Activated naive CD8-positive, alpha-beta T cell treated with anti-CD3 and anti-CD28 coated beads, Interleukin-2, amount 50 U/mL, for 24 hours (primary cell): ENCODE measurements around the gene MT1F.

Experiments
- ATAC-seq: fragments of 150-1000 bp; cut with Tn5 transposase; one replicate; pipeline ENCODE4 v1.10.0; 2021
- DNase-seq: peaks from one replicate; pipeline ENCODE4 v3.0.0; 2021
- H3K27ac Mint-ChIP-seq: one replicate; pipeline ENCODE4 v1.8.0; 2021; ENCODE audit warnings: mild to moderate bottlenecking, mixed read lengths
- H3K27me3 Mint-ChIP-seq: one replicate; pipeline ENCODE4 v1.8.0; 2021; ENCODE audit warnings: mixed read lengths
- H3K36me3 Mint-ChIP-seq: one replicate; pipeline ENCODE4 v1.8.0; 2021; ENCODE audit warnings: low read depth, mixed read lengths
- H3K4me1 Mint-ChIP-seq: one replicate; pipeline ENCODE4 v1.8.0; 2021; ENCODE audit warnings: mixed read lengths
- H3K4me3 Mint-ChIP-seq: one replicate; pipeline ENCODE4 v1.8.0; 2021; ENCODE audit warnings: mild to moderate bottlenecking, moderate library complexity, mixed read lengths
- H3K9me3 Mint-ChIP-seq: one replicate; pipeline ENCODE4 v1.8.0; 2021; ENCODE audit warnings: mixed read lengths

Gene MT1F

DNA sequence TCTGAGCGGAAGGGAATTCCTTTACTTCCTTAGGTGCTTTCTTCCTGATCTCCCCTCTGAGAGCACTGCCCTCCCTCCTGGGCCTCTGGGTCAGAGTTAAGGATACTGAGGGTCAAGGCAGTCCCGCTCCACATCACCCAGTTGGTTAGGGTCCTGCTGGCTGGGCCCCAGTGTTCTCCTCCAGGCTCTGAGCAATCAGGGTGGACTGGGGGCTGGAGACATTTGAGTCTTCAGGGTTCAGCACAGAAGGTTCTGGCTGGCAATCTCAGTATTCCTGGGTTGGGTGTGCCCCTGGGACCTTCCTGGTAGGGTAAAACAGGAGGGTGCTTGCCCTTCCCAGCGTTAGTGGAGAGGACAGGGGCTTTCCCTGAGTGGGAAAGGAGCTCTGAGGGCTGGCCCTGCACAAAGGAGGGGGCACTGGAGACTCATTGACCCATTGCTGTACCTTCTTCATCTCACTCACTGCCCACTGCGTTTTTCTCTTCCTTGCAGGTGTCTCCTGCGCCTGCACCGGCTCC lies 24.9 kb upstream of the MT1F start:
- H3K27ac Mint-ChIP-seq, result no peak overlapping the region
- H3K27me3 Mint-ChIP-seq, result peaks cover 74% of the 10 kb centered on the region
- ATAC-seq, result no peak
- DNase-seq, result no peak
- H3K4me3 Mint-ChIP-seq, result peak overlapping the region; percentile 65
- no peaks in the 10 kb centered on the region for H3K36me3 Mint-ChIP-seq
- no peaks in the 10 kb centered on the region for H3K9me3 Mint-ChIP-seq
- peaks cover 24% of the 10 kb centered on the region for H3K4me1 Mint-ChIP-seq

DNA sequence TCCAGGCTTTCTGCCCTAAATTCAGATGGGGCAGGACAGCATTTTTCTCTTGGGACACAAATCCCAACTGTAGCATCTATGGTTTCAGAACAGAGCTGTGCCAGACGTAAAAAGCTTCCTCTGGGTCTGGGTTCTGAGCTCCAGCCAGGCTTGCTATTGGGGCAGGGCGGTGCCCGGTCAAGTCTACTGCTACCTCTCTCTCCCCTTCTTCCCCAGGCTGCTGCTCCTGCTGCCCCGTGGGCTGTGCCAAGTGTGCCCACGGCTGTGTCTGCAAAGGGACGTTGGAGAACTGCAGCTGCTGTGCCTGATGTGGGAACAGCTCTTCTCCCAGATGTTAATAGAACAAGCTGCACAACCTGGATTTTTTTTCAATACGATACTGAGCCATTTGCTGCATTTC lies 24.2 kb upstream of the MT1F start:
- H3K36me3 Mint-ChIP-seq, result no peaks in the 10 kb centered on the region
- DNase-seq (no peak), ATAC-seq (no peak)
- H3K4me1 Mint-ChIP-seq, result peaks cover 27% of the 10 kb centered on the region
- H3K27me3 Mint-ChIP-seq, result peaks cover 78% of the 10 kb centered on the region
- no peaks in the 10 kb centered on the region for H3K9me3 Mint-ChIP-seq
- no peak overlapping the region for H3K4me3 Mint-ChIP-seq
- H3K27ac Mint-ChIP-seq, result no peak overlapping the region

DNA sequence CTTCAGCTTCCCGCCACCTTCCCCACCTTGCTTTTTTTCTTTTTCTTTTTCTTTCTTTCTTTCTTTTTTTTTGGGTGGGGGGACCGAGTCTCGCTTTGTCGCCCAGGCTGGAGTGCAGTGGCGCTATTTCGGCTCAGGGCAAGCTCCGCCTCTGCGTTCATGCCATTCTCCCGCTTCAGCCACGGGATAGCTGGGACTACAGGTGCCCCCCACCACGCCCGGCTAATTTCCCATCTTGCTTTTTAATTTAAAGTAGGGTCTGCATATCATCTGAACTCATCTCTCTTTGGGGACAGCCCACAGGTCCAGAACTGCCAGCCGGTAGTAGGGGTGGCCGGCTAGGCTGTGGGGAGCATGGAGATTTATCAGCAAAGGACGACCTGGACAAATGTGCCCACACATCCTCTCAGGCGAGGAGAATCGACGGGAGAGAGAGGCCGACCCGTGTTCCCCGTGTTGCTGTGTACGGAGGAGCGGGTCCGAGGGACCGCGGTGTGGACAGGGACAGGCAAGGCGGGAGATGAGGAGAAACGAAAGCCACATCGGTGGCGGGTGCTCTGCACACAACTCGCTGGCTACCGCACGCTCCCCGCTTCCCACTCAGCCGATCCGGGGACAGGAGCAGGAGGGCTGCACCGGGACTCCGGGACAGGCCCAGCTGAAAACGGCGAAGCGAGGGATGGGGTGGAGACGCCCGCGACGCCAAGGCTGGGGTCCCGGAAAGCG lies 22.9 kb upstream of the MT1F start:
- H3K27ac Mint-ChIP-seq, result no peak overlapping the region
- H3K36me3 Mint-ChIP-seq, result no peaks in the 10 kb centered on the region
- no peak for ATAC-seq

DNA sequence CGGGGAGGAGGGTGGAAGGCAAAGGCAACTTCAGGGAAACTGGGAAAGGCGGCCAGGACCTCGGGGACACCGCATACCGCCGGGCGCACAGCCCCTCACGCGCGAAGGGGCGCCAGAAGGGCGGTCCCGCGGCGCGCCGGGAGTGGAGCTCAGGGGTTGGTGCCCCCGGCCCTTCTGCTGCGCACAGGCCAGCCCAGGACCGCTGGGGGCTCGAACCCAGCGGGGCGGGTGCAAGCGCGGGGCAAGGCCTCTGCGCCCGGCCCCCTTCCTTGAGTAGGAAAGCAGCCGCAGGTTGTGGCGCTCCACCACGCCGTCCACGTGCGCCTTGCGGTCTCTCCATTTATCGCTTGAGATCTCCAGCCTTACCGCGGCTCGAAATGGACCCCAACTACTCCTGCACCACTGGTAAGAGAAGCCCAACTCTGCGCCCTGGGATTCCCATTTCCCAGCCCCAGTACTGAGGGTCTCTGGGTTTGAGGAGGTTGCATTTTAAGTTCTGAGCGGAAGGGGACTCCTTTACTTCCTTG lies 22.3 kb upstream of the MT1F start:
- DNase-seq (peak; percentile 20), ATAC-seq (no peak)
- peak overlapping the region; percentile 53 for H3K4me3 Mint-ChIP-seq
- H3K4me1 Mint-ChIP-seq, result peaks cover 24% of the 10 kb centered on the region
- peaks cover 88% of the 10 kb centered on the region for H3K27me3 Mint-ChIP-seq
- no peaks in the 10 kb centered on the region for H3K9me3 Mint-ChIP-seq
- no peaks in the 10 kb centered on the region for H3K36me3 Mint-ChIP-seq
- H3K27ac Mint-ChIP-seq, result no peak overlapping the region

More for the DNA sequence above, 22.9 kb upstream of the MT1F start:
- Mint-ChIP-seq H3K27me3 (peaks cover 87% of the 10 kb centered on the region), H3K4me3 (peak overlapping the region; percentile 64), H3K9me3 (no peaks in the 10 kb centered on the region), H3K4me1 (peaks cover 26% of the 10 kb centered on the region)
- DNase-seq, result no peak

DNA sequence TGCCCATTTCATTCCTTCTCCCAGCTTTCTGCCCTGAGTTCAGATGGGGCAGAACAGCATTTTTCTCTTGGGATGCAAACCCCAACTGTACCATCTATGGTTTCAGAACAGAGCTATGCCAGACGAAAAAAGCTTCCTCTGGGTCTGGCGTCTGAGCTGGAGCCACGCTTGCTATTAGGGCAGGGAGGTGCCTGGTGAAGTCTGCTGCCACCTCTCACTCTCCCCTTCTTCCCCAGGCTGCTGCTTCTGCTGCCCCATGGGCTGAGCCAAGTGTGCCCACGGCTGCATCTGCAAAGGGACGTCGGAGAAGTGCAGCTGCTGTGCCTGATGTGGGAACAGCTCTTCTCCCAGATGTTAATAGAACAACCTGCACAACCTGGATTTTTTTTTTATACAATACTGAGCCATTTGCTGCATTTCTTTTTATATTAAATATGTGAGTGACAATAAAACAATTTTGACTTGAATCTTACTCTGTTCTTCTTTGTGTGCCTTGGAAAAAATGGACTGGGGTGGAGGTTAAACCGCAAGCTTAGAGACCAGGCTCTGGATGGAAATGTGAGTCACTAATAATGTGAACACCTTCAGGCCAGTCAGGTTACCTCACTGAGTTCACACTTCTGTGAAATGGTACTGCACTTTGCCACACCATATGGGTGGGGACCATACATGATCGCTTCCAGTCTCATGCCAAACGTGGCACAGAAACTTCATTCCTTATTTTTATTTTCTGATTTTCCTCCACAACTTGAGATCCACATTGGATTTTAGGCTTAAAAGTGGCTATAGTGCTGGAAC lies 20.9 kb upstream of the MT1F start:
- Mint-ChIP-seq H3K27ac (no peak overlapping the region), H3K36me3 (no peaks in the 10 kb centered on the region), H3K4me1 (peaks cover 22% of the 10 kb centered on the region), H3K27me3 (peaks cover 86% of the 10 kb centered on the region), H3K9me3 (no peaks in the 10 kb centered on the region), H3K4me3 (no peak overlapping the region)
- ATAC-seq, result no peak
- no peak for DNase-seq

DNA sequence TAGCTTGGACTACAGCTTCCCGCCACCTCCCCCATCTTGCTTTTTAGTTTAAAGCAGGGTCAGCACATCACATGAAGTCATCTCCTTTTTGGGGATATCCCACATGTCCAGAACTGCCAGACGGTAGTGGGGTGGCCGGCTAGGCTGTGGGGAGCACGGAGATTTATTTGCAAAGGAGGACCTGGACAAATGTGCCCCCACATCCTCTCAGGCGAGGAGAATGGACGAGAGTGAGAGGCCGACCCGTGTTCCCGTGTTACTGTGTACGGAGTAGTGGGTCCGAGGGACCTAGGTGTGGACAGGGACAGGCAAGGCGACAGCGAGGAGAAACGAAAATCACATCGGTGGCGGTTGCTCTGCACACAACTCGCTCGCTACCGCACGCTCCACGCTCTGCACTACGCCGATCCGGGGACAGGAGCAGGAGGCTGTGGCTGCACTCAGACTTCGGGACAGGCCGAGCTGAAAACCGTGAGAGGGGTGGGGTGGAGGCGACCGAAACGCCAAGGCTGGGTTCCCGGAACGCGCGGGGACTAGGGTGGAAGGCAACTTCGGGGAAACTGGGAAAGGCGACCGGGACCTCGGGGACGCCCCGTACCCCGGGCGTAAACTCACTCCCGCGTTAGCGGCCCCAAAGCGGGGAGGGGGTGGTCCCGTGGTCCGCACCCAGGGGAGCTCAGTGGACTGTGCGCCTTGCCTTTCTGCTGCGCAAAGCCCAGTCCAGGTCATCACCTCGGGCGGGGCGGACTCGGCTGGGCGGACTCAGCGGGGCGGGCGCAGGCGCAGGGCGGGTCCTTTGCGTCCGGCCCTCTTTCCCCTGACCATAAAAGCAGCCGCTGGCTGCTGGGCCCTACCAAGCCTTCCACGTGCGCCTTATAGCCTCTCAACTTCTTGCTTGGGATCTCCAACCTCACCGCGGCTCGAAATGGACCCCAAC lies 19.7 kb upstream of the MT1F start, which contains the start of gene MT1A:
TSS of gene MT1A (plus strand) at position 853 of the 937 bp plus-strand sequence. CDS start at position 926, 73 bp downstream.
- peak; percentile 38 for ATAC-seq

DNA sequence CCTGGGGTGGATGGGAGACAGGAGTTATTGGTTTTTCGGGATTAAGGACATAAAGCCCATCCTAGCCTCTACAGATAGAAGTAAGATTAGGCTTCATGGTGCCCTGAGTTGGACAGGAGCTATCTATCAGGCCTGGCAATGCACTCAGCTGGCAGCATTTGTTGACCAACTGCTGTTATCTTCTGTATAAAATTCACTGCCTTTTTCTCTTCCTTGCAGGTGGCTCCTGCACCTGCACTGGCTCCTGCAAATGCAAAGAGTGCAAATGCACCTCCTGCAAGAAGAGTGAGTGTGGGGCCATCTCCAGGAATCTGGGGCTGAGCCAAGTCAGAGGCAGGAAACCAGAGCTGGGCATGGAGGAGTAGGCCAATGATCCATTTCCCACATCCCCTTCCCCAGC lies 18.7 kb upstream of the MT1F start:
- Mint-ChIP-seq H3K27me3 (peaks cover 68% of the 10 kb centered on the region), H3K4me1 (peaks cover 34% of the 10 kb centered on the region), H3K4me3 (no peak overlapping the region)

More for the DNA sequence above, 19.7 kb upstream of the MT1F start, which contains the start of gene MT1A:
- H3K27ac Mint-ChIP-seq, result no peak within 1 kb of the TSS
- DNase-seq, result no peak
- H3K9me3 Mint-ChIP-seq, result no peaks in the 10 kb centered on the region
- H3K27me3 Mint-ChIP-seq, result peaks cover 77% of the 10 kb centered on the region
- no peaks in the 10 kb centered on the region for H3K36me3 Mint-ChIP-seq
- H3K4me3 Mint-ChIP-seq, result peak within 1 kb of the TSS; percentile 65
- H3K4me1 Mint-ChIP-seq, result peaks cover 24% of the 10 kb centered on the region

DNA sequence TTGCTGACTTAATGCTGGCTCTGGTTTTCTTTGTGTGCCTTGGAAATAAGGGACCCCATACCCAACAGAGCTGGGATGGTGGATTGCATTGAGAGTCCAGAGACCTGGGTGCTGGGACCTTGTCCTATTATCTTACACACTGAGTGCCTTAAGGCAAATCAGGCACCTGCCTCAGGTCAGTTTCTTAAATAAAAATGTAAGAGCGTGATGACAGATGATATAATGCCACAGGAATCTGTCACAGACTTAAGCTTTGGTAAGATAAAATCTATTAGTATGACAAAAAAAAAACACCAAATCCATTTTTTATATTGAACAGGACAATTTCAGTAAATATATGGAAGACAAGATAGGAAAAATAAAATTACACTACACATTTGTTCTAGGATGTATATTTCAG lies 17.7 kb upstream of the MT1F start:
- no peak for DNase-seq
- peaks cover 58% of the 10 kb centered on the region for H3K27me3 Mint-ChIP-seq
- ATAC-seq, result no peak
- peaks cover 35% of the 10 kb centered on the region for H3K4me1 Mint-ChIP-seq
- no peaks in the 10 kb centered on the region for H3K36me3 Mint-ChIP-seq
- no peaks in the 10 kb centered on the region for H3K9me3 Mint-ChIP-seq
- no peak overlapping the region for H3K27ac Mint-ChIP-seq
- no peak overlapping the region for H3K4me3 Mint-ChIP-seq

More for the DNA sequence above, 18.7 kb upstream of the MT1F start:
- Mint-ChIP-seq H3K9me3 (no peaks in the 10 kb centered on the region), H3K36me3 (no peaks in the 10 kb centered on the region), H3K27ac (no peak overlapping the region)
- ATAC-seq (no peak), DNase-seq (no peak)

DNA sequence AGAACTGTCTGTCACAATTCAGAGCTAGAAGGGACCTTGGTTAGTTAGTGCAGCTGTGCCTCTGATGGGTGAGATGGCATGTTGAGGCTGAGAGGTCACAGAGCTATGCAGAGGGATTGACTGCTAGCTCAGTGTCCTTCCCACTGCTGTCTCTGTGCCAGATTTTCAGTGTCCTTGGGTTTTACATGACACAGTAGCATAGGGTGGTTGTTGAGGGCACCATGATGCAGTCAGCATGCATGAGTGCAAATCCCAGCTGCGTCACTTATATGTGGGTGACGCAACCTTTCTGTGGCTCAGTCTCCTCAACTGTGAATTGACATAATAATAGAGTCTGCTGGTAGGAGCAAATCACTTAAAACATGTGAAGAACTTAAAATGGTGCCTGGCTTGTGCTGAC lies 16.6 kb upstream of the MT1F start:
- H3K27ac Mint-ChIP-seq, result no peak overlapping the region
- H3K4me3 Mint-ChIP-seq, result no peak overlapping the region
- ATAC-seq, result no peak
- no peak for DNase-seq
- H3K27me3 Mint-ChIP-seq, result peaks cover 53% of the 10 kb centered on the region
- H3K36me3 Mint-ChIP-seq, result no peaks in the 10 kb centered on the region
- H3K4me1 Mint-ChIP-seq, result peaks cover 31% of the 10 kb centered on the region
- no peaks in the 10 kb centered on the region for H3K9me3 Mint-ChIP-seq

DNA sequence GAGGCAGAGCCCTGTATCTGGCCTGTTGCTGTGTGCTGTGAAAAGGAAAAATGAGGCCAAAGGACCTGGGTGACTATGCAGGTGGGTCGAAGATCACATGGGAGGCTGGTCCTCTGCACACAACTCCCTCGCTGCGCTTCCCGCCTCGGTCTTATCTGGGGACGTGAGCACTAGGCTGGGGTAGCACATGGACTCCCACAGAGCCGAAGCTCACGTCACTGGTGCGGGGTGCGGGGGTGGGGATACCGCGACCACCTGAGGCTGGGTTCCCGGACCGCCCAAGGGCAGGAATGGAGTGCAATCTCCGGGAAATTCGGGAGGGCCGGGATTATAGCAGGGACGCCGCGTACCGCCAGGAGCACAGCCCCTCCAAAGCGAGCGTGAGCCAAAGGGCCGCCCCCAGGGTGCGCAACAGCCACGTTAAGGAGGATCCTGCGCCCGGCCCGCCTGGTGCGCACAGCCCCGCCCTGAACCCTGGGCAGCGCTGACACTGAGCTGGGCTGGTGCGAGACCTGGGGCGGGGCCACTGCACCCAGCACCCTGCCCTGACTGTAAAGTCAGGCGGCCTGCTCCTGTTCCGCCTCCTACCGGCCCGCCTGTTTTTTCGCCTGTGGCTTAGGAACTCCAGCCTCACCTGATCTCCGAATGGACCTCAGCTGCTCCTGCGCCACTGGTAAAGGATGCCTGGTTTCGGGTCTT lies 14.5 kb upstream of the MT1F start:
- peak; percentile 100 for ATAC-seq
- H3K4me3 Mint-ChIP-seq, result peak overlapping the region; percentile 59
- peaks cover 36% of the 10 kb centered on the region for H3K27me3 Mint-ChIP-seq
- peaks cover 24% of the 10 kb centered on the region for H3K4me1 Mint-ChIP-seq
- H3K36me3 Mint-ChIP-seq, result no peaks in the 10 kb centered on the region
- H3K9me3 Mint-ChIP-seq, result no peaks in the 10 kb centered on the region
- DNase-seq, result peak; percentile 81
- H3K27ac Mint-ChIP-seq, result peak overlapping the region; percentile 35

DNA sequence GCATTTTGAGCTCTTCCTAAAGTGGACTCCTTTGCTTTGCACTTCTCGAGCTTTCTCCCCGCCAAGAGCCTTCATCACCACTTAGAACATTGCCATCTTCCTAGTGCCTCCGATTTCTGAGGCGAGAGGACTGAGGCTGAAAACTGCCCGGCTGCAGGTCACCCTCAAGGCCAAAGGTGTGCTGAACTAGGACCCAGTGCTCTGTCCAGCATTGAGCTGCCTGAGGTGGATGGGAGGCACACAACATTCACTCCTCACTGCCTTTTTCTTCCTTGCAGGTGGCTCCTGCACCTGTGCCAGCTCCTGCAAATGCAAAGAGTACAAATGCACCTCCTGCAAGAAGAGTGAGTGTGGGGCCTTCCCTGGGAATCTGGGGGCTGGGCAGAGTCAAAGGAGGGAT lies 13.9 kb upstream of the MT1F start:
- no peak for ATAC-seq
- DNase-seq, result no peak
- Mint-ChIP-seq H3K27ac (peak overlapping the region; percentile 35), H3K36me3 (no peaks in the 10 kb centered on the region), H3K4me3 (peak overlapping the region; percentile 59), H3K4me1 (peaks cover 24% of the 10 kb centered on the region), H3K9me3 (no peaks in the 10 kb centered on the region), H3K27me3 (peaks cover 32% of the 10 kb centered on the region)

DNA sequence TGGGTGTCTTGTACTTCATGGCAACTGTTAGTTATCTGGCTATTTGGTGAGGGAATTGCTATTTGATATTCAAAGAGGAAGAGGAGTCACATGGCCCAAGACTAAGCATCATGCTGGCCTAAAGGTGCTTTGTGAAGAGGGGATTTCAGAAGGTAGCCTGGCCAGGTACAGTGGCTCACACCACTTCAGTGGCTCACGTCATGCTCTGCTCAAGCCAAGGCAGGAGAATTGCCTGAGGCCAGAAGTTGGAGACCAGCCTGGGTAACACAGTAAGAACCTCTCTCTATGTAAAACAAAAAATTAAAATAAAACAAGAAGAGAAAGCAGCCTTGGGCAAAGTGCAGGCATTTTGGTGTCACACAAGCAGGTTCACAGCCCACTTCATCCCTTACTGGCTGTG lies 12.4 kb upstream of the MT1F start:
- no peak for ATAC-seq
- Mint-ChIP-seq H3K27me3 (peaks cover 17% of the 10 kb centered on the region), H3K27ac (no peak overlapping the region), H3K4me1 (peaks cover 24% of the 10 kb centered on the region), H3K9me3 (no peaks in the 10 kb centered on the region), H3K36me3 (no peaks in the 10 kb centered on the region), H3K4me3 (no peak overlapping the region)
- no peak for DNase-seq

DNA sequence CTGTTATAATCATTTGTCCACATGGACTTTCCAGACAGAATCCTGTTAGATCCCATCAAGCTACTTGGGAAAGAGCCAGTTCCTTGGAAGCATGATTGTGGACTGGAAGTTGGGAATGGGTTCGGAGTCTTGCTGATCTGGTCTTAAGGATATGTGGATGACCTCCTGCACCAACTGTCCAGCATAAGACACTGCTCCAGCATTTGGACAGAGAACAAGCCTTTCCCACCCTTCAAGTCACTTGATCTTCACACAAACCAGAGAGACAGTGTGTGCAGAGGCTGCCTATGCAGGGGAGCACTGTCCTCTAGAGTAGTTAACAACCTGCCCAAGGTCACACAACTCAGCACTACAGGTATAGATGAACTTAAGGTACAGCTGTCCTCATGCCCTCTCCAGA lies 11.9 kb upstream of the MT1F start:
- H3K36me3 Mint-ChIP-seq, result no peaks in the 10 kb centered on the region
- DNase-seq, result no peak
- H3K9me3 Mint-ChIP-seq, result no peaks in the 10 kb centered on the region
- peaks cover 13% of the 10 kb centered on the region for H3K27me3 Mint-ChIP-seq
- no peak overlapping the region for H3K27ac Mint-ChIP-seq
- no peak for ATAC-seq
- peaks cover 24% of the 10 kb centered on the region for H3K4me1 Mint-ChIP-seq
- H3K4me3 Mint-ChIP-seq, result no peak overlapping the region
